PC-3 (cell line): ENCODE data around the gene DUSP28. TPM values are rescaled to one million over a fixed set of nuclear protein-coding genes. Genes with fewer than 3 reads are reported as not detected.

Experiments
- ATAC-seq: fragments of 200-7000 bp; cut with Tn5 transposase; 2 replicates; pipeline ENCODE4 v1.9.1; 2020; ENCODE audit warnings: mild to moderate bottlenecking, moderate library complexity
- BruUV-seq: library from RNA; stranded (reverse); fragments of 400-500 nt; replicated peaks from 2 replicates; lab custom pipeline; 2021; lab: Mats Ljungman, UMichigan
- CTCF ChIA-PET: fragments of 300-600 bp; sonication (Branson Sonifier 250); formaldehyde crosslinking; loops from one replicate; lab custom pipeline; 2022; ENCODE audit warnings: antibody characterized with exemption; lab: Charles Lee
- POLR2A ChIA-PET: fragments of 300-600 bp; sonication (Branson Sonifier 250); formaldehyde crosslinking; loops from one replicate; lab custom pipeline; 2022; ENCODE audit warnings: antibody characterized with exemption; ENCODE audit not compliant: unreplicated experiment; lab: Charles Lee
- DNase-seq: peaks from one replicate; pipeline ENCODE4 v3.0.0-alpha.2; 2015
- H2AFZ ChIP-seq: fragments of 300-600 bp; sonication (generic); 2 replicates; pipeline ENCODE4 v1.6.0; 2016; ENCODE audit warnings: antibody characterized with exemption, low read length
- H3F3A ChIP-seq: fragments of 300-600 bp; sonication (generic); one replicate; pipeline ENCODE4 v1.6.0; 2017; ENCODE audit warnings: antibody characterized with exemption, low read length, control low read depth, mild to moderate bottlenecking; ENCODE audit not compliant: unreplicated experiment
- H3K27ac ChIP-seq: fragments of 300-600 bp; sonication (generic); 2 replicates; pipeline ENCODE4 v1.5.1; 2016; ENCODE audit warnings: mild to moderate bottlenecking, low read length
- H3K27me3 ChIP-seq: fragments of 300-600 bp; sonication (generic); 2 replicates; pipeline ENCODE4 v1.6.1; 2016; ENCODE audit warnings: low read length, mixed read lengths
- H3K36me3 ChIP-seq: fragments of 300-600 bp; sonication (generic); 2 replicates; pipeline ENCODE4 v1.6.1; 2016; ENCODE audit warnings: low read depth, mixed run types, low read length, mixed read lengths
- H3K4me1 ChIP-seq: fragments of 300-600 bp; sonication (generic); 2 replicates; pipeline ENCODE4 v1.5.1; 2016; ENCODE audit warnings: low read length; ENCODE audit not compliant: insufficient read depth
- H3K4me2 ChIP-seq: fragments of 300-600 bp; sonication (generic); 2 replicates; pipeline ENCODE4 v1.6.0; 2016; ENCODE audit warnings: low read length
- H3K4me3 ChIP-seq: fragments of 300-600 bp; sonication (generic); 2 replicates; pipeline ENCODE4 v1.5.1; 2016; ENCODE audit warnings: mild to moderate bottlenecking, low read length, mixed read lengths
- H3K79me2 ChIP-seq: fragments of 300-600 bp; sonication (generic); 2 replicates; pipeline ENCODE4 v1.6.1; 2017; ENCODE audit warnings: low read length, mixed read lengths
- H3K9ac ChIP-seq: fragments of 300-600 bp; sonication (generic); 2 replicates; pipeline ENCODE4 v1.6.0; 2016; ENCODE audit warnings: mild to moderate bottlenecking, low read length
- H3K9me2 ChIP-seq: fragments of 300-600 bp; sonication (generic); replicated peaks from 2 replicates; pipeline ENCODE4 v1.6.1; 2016; ENCODE audit warnings: mixed run types, low read length, mixed read lengths
- H3K9me3 ChIP-seq: fragments of 300-600 bp; sonication (generic); 2 replicates; pipeline ENCODE4 v1.6.1; 2016; ENCODE audit warnings: low read length, mixed read lengths
- H4K20me1 ChIP-seq: fragments of 300-600 bp; sonication (generic); 2 replicates; pipeline ENCODE4 v1.6.1; 2016; ENCODE audit warnings: low read length, mixed read lengths
- CTCF ChIP-seq: fragments of 300-600 bp; sonication (generic); conservative IDR thresholded peaks from 2 replicates; pipeline ENCODE4 v1.5.1; 2017; ENCODE audit warnings: antibody characterized with exemption, low read depth, mild to moderate bottlenecking, low read length
- EZH2 ChIP-seq: fragments of 300-600 bp; sonication (generic); IDR thresholded peaks from one replicate; pipeline ENCODE4 v1.6.1; 2017; ENCODE audit warnings: antibody characterized with exemption, mild to moderate bottlenecking, low read length; ENCODE audit not compliant: unreplicated experiment
- EZH2phosphoT487 ChIP-seq: fragments of 300-600 bp; sonication (generic); IDR thresholded peaks from 2 replicates; pipeline ENCODE4 v1.6.1; 2018; ENCODE audit warnings: mild to moderate bottlenecking, antibody characterized with exemption, low read length, borderline replicate concordance
- intact Hi-C: fragments of 100-400 bp; cut with micrococcal nuclease; formaldehyde crosslinking; loops from 2 replicates; pipeline ENCODE4 v1.9.0; 2023
- total RNA-seq: library from RNA; depleted of rRNA; stranded (reverse); fragments of >200 nt; gene quantifications from 2 replicates; pipeline ENCODE4 v1.2.3, GENCODE V29; 2014

The DUSP28 gene
- total RNA-seq, 1 experiment from 2014 or later, result 8.3 TPM

DNA sequence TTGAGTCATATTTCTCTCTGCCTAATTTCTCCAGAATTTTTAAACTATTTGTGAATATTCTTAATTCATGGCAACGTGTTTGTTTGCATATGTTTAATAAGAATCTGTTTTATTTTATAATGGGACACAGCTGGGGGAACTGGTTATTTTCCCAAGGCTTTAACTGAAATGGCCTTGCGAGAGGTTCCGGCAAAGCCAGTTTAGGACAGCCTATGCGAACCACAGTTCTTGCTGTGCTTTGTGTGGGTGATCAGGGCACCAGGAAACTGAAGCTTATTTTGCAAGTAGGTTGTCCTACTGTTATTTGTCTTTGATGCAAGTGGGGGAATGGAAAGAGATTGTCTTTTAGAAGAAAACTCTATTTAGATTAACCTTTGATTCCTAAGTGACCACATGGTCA lies 8.9 kb upstream of the DUSP28 start:
- no peaks in the 10 kb centered on the region for H3K9me3 ChIP-seq
- ChIA-PET POLR2A (no interaction called here), CTCF (no interaction called here)
- DNase-seq, result no peak
- intact Hi-C loops, result no loop called here
- H3K79me2 ChIP-seq, result peaks cover 7% of the 10 kb centered on the region
- BruUV-seq, result no TSS peak
- H3K9me2 ChIP-seq, result no peaks in the 10 kb centered on the region
- H2AFZ ChIP-seq, result no peak overlapping the region
- TF ChIP-seq CTCF (no peak), EZH2 (no peak)
- H3K9ac ChIP-seq, result no peak overlapping the region
- 0 out of 2 replicates have a peak, but pooled peaks cover 4% of the 10 kb centered on the region for H3K36me3 ChIP-seq
- ATAC-seq, result no peak
- no peak overlapping the region for H3K4me3 ChIP-seq
- no peak overlapping the region for H3K27ac ChIP-seq
- no peaks in the 10 kb centered on the region for H4K20me1 ChIP-seq
- H3K27me3 ChIP-seq, result no peaks in the 10 kb centered on the region
- H3F3A ChIP-seq, result no peaks in the 10 kb centered on the region
- no peaks in the 10 kb centered on the region for H3K4me1 ChIP-seq
- H3K4me2 ChIP-seq, result no peak overlapping the region

GRCh38 chr2:240551811-240552210 lies 8.3 kb upstream of the DUSP28 start:
- H2AFZ ChIP-seq, result no peak overlapping the region
- H3K79me2 ChIP-seq, result peaks cover 11% of the 10 kb centered on the region
- H3F3A ChIP-seq, result no peaks in the 10 kb centered on the region
- intact Hi-C loops, result no loop called here
- POLR2A ChIA-PET, result no interaction called here
- no peak overlapping the region for H3K27ac ChIP-seq
- TF ChIP-seq CTCF, result no peak
- no peak for TF ChIP-seq EZH2phosphoT487
- no peak for TF ChIP-seq EZH2
- no peaks in the 10 kb centered on the region; the same call in 1 of the 2 replicates for H4K20me1 ChIP-seq
- no peaks in the 10 kb centered on the region for H3K27me3 ChIP-seq
- no peaks in the 10 kb centered on the region for H3K9me3 ChIP-seq
- no peak overlapping the region for H3K4me3 ChIP-seq
- CTCF ChIA-PET, result no interaction called here
- DNase-seq (no peak), ATAC-seq (no peak)
- no peaks in the 10 kb centered on the region for H3K9me2 ChIP-seq
- H3K4me2 ChIP-seq, result no peak overlapping the region
- 0 out of 2 replicates have a peak, but pooled peaks cover 4% of the 10 kb centered on the region for H3K36me3 ChIP-seq
- BruUV-seq, result no TSS peak
- no peak overlapping the region for H3K9ac ChIP-seq
- no peaks in the 10 kb centered on the region for H3K4me1 ChIP-seq

DNA sequence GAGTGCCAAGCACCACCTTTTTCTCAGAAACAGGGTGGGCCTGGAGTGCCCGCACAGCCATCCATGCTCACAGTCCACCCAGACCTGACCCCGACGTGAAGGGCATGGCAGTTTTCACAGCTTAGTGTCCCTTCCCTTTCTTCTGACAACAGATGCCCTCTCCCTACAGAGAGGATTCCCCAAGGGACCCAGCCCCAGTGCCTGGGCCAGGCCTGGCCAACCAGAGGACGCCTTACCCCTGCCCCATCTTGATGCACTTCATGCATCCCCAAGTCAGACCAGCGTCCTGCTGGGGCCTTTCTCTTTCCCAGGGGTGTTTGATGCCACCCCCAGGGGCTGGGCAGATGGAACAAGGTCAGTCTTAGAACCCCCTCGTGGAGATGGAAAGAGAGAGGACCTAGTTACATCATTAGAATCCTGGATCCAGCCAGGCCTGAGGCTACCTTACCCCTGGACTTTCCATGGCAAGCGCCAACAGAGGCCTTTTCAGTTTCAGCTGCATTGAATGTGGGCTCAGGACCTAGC lies 6.1 kb upstream of the DUSP28 start:
- Histone ChIP-seq H3K9ac (no peak overlapping the region), H3K4me1 (peaks cover 3% of the 10 kb centered on the region; the same call in 1 of the 2 replicates), H3K27ac (no peak overlapping the region), H3K4me3 (no peak overlapping the region), H3K79me2 (peaks cover 31% of the 10 kb centered on the region), H3K4me2 (no peak overlapping the region), H3K36me3 (0 out of 2 replicates have a peak, but pooled peaks cover 4% of the 10 kb centered on the region), H3K9me3 (no peaks in the 10 kb centered on the region), H3K9me2 (no peaks in the 10 kb centered on the region), H3F3A (no peaks in the 10 kb centered on the region), H2AFZ (no peak overlapping the region), H4K20me1 (no peaks in the 10 kb centered on the region; the same call in 1 of the 2 replicates), H3K27me3 (no peaks in the 10 kb centered on the region)
- CTCF ChIA-PET, result no interaction called here
- BruUV-seq, result no TSS peak
- POLR2A ChIA-PET, result interaction anchor here (0.7 kb wide), 1 partner anchor 33 kb away, joined by 4 read pairs; the partner anchor contains the start of gene CAPN10
- no peak for DNase-seq
- intact Hi-C loops, result no loop called here
- TF ChIP-seq CTCF (no peak), EZH2phosphoT487 (no peak), EZH2 (no peak)
- no peak for ATAC-seq
